Fibroblast of skin of right biceps (primary cell): ENCODE results near the gene MEIS1.
"Not testable (repeated sequence)": the region's sequence is repeated elsewhere in the genome, so short reads cannot be mapped to it uniquely, and the experiment has no call there.

Source experiments
- DNase-seq: peaks from one replicate; pipeline ENCODE4 v3.0.0-alpha.2; 2013

The MEIS1 gene

GRCh38 chr2:66470199-66470598 lies 35.3 kb downstream of the MEIS1 start:
- DNase-seq: no peak

GRCh38 chr2:66472225-66472843 lies 37.4 kb downstream of the MEIS1 start:
- DNase-seq: no peak

DNA sequence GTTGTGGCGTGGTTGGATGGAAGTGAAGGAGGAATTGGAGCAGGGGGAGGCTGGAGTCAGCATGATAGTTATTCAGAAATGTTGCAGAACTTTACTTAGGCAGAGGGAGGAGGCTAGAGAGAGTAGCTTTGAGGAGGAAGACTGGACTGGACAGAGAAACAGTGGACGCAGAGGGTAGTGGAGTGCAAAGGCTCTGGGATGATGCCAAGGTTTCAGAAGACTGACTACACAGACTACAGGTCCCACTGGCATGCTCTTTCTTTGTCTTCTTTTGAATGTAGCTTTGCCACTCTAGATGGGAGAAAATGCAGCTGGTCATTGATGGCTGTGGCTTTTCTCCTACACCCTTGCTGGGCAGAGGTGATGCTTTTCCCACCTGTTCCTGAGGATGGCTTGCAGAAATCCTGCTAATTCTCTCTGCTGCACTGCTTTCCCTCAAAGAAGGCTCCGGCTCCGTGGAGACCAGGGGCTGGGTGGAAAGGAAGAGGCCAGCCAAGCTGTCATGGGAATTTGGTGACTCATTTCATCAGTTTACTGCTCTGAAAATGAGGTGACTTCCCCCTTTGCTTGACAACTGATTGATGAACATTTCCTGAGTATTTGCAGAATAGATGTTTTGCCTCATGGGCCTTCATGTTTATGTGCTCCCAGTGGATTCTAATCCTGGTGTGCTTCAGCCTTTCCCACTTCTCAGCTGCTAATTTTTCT lies 42.4 kb downstream of the MEIS1 start:
- DNase-seq: peak; percentile 36

GRCh38 chr2:66478299-66478698 lies 43.4 kb downstream of the MEIS1 start:
- no peak for DNase-seq

DNA sequence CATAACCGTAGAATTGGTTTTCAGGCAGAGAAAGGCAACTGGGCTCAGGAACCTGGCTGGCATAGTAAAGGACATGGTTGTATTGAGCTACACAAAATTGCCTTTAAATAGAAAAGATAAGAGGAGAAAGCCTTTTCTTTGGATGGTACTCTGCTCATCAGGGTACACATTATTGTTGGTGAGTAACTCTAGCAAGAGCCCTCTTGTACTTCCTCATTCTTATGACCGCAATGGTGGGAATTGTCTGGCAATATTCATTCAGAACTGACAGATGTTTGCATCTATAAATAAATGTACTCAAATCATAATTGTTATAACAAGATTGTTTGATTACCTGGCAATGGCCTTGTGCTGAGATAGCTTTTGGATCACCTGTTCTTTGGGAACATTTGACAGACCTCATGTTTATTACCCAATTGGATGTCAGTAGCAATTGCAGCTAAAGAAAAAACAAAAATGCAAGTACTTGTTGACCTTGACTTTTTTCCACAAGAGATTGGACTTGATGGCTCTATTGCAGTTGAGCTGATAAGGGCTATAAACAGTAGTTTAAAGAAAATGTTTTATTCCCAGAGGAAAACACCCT lies 43.9 kb downstream of the MEIS1 start:
- no peak for DNase-seq

DNA sequence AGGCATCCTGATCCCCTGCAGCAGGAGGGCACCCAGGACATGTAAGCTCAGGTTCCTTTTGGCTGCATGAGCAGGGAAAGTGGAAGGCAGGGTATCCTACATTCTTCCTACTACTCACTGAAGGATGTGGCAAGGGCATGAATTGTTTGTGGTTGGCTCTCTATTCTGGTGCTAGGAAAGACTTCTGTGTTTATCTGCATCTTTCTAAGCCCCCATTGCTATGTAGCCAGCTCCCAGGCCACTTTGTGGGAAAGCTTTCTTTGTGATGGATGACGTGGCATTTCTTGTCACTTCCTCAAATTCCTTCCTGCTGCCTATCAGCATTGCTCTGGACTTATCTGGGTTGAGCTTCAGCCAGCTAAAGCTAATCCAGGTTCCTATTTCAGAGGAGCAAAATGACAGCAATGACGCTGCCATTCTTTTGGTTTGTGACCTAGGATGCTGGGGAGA lies 46.2 kb downstream of the MEIS1 start:
- peak; percentile 77 for DNase-seq

DNA sequence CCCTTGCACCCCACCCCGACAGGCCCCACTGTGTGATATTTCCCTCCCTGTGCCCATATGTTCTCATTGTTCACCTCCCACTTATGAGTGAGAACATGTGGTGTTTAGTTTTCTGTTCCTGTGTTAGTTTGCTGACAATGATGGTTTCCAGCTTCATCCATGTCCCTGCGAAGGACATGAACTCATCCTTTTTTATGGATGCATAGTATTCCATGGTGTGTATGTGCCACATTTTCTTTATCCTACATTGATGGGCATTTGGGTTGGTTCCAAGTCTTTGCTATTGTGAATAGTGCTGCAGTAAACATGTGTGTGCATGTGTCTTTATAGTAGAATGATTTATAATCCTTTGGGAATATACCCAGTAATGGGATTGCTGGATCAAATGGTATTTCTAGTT lies 50.3 kb downstream of the MEIS1 start:
- not testable (repeated sequence) for DNase-seq

- DNase-seq: no peak
These were observed 54.0 kb downstream of the MEIS1 start for GRCh38 chr2:66488946-66489345.

DNA sequence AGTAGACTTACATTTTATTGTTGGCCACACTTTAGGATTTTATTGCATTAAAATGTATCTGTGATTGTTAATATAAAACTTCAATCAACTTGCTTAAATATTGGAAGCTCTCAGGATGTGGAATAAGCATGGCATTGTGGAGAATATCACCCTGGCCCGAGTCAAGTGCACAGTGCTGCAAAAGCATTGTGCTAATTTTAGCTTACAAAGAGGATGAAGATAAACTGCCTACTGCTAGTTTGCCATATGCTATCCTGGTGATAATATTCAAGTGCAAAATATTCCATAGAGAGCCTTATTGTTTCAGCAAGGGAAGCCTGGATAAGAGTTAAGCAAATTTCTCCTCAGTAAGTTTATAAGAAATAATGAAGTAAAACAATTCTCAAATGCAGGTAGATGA lies 54.5 kb downstream of the MEIS1 start:
- no peak for DNase-seq

DNA sequence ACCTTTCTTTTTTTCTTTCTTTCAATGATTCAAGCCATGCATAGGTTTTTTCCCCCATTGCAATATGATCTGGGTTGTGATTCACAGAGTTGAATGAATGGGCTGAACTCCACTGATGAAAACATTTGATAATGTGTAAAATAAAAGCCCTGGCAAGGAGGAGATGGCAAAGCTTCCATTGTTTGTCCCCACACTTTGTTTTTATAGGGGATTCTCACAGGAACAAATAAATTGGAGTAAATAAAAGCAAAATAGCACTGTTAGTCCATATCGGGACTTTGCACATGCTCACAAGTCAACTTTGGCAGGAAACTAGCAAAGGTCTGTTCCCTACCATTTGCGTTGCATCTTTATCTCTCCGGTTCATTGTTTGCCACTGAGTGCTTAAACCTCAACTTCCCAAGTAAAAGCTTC lies 55.7 kb downstream of the MEIS1 start:
- peak; percentile 34 for DNase-seq

DNA sequence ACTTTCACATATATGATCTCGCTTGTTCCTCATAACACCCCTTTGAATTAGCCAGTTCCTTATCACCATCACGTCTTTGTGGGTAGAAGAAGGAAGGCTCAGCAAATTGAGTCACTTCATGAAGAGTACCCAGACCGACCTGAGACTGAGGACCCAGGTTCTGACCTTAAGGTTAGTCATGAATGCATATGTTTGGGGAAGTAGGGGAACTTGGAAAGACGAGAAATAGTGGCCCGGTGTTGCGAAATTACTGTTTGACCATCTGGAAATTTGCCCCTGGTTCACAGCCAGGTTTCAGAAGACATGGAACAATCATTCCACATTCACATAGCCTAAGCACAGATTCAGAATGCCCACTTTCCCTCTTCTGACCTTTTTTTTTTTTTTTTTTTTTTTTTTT lies 59.8 kb downstream of the MEIS1 start:
- peak; percentile 57 for DNase-seq

- peak; percentile 85 for DNase-seq
These were observed 61.1 kb downstream of the MEIS1 start for GRCh38 chr2:66495788-66496640.

GRCh38 chr2:66496670-66497420 lies 61.9 kb downstream of the MEIS1 start:
- DNase-seq: no peak

DNA sequence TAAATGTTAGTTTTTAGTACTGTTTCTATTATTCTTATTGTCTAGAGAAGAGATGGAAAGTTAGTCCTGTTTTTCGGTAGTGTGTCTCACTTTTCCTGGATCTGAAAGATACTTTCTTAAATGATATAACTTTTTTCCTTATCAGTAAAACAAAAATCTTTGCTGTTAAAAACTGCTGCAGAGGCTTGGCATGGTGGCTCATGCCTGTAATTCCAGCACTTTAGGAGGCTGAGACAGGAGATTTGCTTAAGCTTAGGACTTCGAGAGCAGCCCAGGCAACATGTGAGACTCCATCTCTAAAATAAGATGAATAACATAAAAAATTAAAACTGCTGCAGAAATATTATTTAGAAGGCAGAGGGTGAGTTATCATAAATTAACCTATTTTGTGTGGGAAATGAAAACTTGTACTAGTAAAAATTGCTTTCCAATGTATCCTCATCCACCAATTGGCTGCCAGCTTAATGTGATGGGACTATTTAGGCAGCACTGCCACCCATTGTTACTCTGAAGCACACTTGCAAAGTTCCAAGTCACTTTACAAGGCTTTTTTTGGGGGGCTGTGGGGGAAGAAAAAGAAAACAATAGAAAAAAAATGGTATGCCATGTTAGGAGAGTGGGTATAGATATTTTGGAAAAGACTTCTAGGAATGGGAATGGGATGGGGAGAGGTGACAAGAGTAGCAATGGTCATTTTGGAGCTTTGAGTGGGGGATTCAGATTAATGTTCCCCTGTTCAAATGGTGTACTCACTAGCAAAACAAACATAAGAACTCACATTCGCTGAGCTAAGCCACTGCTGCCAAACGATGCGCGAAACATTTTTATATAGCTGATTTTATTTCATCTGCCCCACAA lies 62.7 kb downstream of the MEIS1 start:
- DNase-seq: no peak

- no peak for DNase-seq
These were observed 63.5 kb downstream of the MEIS1 start for GRCh38 chr2:66498289-66498975.

- DNase-seq: no peak
These were observed 66.3 kb downstream of the MEIS1 start for GRCh38 chr2:66501267-66501666.

DNA sequence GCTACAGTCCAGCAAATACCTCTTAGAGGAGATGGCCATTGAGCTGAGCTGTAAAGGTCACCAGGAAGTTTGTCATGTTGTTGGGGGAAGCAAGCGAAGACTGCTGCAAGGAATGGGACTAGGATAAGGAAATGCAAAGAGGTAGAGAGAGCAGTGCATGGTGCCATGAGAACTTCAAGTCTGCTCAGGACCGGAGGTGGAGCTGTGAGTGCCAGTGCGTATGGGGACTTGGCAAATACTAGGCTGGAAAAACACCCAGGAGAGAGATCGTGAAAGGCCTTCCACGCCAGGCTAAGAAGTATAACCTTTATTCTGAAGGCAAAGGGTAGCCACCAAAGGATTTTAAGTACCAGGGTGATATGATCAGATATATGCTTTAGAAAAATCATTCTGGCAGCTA lies 71.3 kb downstream of the MEIS1 start:
- DNase-seq: no peak

- no peak for DNase-seq
These were observed 72.8 kb downstream of the MEIS1 start for GRCh38 chr2:66507673-66508201.

- peak; percentile 62 for DNase-seq
These were observed 73.7 kb downstream of the MEIS1 start for GRCh38 chr2:66508484-66509071.

- no peak for DNase-seq
These were observed 74.4 kb downstream of the MEIS1 start for GRCh38 chr2:66509326-66509811.
